MM.1S (cell line): ENCODE measurements around the gene ADCY5.
A peak's percentile ranks its signal among the peaks of the same experiment; 100 is the strongest.

ENCODE experiments used
- DNase-seq: peaks from one replicate; pipeline ENCODE4 v3.0.0-alpha.2; 2015
- H2AFZ ChIP-seq: fragments of 300-600 bp; sonication (generic); 2 replicates; pipeline ENCODE4 v1.6.0; 2016; ENCODE audit warnings: antibody characterized with exemption, low read length
- H3F3A ChIP-seq: fragments of 300-600 bp; sonication (generic); 2 replicates; pipeline ENCODE4 v1.6.1; 2016; ENCODE audit warnings: mild to moderate bottlenecking, antibody characterized with exemption, low read length, moderate library complexity, mixed read lengths; ENCODE audit not compliant: insufficient read depth
- H3K27ac ChIP-seq: fragments of 300-600 bp; sonication (generic); 2 replicates; pipeline ENCODE4 v1.5.1; 2016; ENCODE audit warnings: mild to moderate bottlenecking, low read length
- H3K27me3 ChIP-seq: fragments of 300-600 bp; sonication (generic); replicated peaks from 2 replicates; pipeline ENCODE4 v1.6.0; 2016; ENCODE audit warnings: low read length; ENCODE audit not compliant: insufficient read depth
- H3K36me3 ChIP-seq: fragments of 300-600 bp; sonication (generic); replicated peaks from 2 replicates; pipeline ENCODE4 v1.6.1; 2016; ENCODE audit warnings: mild to moderate bottlenecking, low read length, mixed read lengths; ENCODE audit not compliant: insufficient read depth
- H3K4me1 ChIP-seq: fragments of 300-600 bp; sonication (generic); 2 replicates; pipeline ENCODE4 v1.6.1; 2016; ENCODE audit warnings: low read length, mixed read lengths
- H3K4me2 ChIP-seq: fragments of 300-600 bp; sonication (generic); 2 replicates; pipeline ENCODE4 v1.6.0; 2016; ENCODE audit warnings: low read depth, low read length
- H3K4me3 ChIP-seq: fragments of 300-600 bp; sonication (generic); 2 replicates; pipeline ENCODE4 v1.5.1; 2016; ENCODE audit warnings: low read length, mixed read lengths
- H3K79me2 ChIP-seq: fragments of 300-600 bp; sonication (generic); 2 replicates; pipeline ENCODE4 v1.6.1; 2016; ENCODE audit warnings: mixed run types, low read length, mixed read lengths
- H3K9ac ChIP-seq: fragments of 300-600 bp; sonication (generic); 2 replicates; pipeline ENCODE4 v1.6.1; 2016; ENCODE audit warnings: low read length, mixed read lengths
- H3K9me2 ChIP-seq: fragments of 300-600 bp; sonication (generic); replicated peaks from 2 replicates; pipeline ENCODE4 v1.6.1; 2016; ENCODE audit warnings: mild to moderate bottlenecking, low read length, mixed read lengths; ENCODE audit not compliant: insufficient read depth
- H3K9me3 ChIP-seq: fragments of 300-600 bp; sonication (generic); replicated peaks from 2 replicates; pipeline ENCODE4 v1.6.1; 2016; ENCODE audit warnings: mild to moderate bottlenecking, low read length, mixed read lengths; ENCODE audit not compliant: insufficient read depth
- H4K20me1 ChIP-seq: fragments of 300-600 bp; sonication (generic); 2 replicates; pipeline ENCODE4 v1.6.1; 2016; ENCODE audit warnings: mild to moderate bottlenecking, low read length, moderate library complexity, mixed read lengths; ENCODE audit not compliant: insufficient read depth
- EZH2 ChIP-seq: fragments of 300-600 bp; sonication (generic); optimal IDR thresholded peaks from 2 replicates; pipeline ENCODE3; 2017; ENCODE audit warnings: low read depth, mild to moderate bottlenecking, antibody characterized with exemption, low read length, mixed read lengths
- EZH2phosphoT487 ChIP-seq: fragments of 300-600 bp; sonication (generic); IDR thresholded peaks from 2 replicates; pipeline ENCODE4 v1.6.1; 2018; ENCODE audit warnings: antibody characterized with exemption, low read length
- TF ChIP-seq, protein P1 (sequence below): fragments of 300-600 bp; sonication (generic); IDR thresholded peaks from 2 replicates; pipeline ENCODE4 v1.5.1; 2016; ENCODE audit warnings: antibody characterized with exemption, low read length, mixed read lengths

The ADCY5 gene

DNA sequence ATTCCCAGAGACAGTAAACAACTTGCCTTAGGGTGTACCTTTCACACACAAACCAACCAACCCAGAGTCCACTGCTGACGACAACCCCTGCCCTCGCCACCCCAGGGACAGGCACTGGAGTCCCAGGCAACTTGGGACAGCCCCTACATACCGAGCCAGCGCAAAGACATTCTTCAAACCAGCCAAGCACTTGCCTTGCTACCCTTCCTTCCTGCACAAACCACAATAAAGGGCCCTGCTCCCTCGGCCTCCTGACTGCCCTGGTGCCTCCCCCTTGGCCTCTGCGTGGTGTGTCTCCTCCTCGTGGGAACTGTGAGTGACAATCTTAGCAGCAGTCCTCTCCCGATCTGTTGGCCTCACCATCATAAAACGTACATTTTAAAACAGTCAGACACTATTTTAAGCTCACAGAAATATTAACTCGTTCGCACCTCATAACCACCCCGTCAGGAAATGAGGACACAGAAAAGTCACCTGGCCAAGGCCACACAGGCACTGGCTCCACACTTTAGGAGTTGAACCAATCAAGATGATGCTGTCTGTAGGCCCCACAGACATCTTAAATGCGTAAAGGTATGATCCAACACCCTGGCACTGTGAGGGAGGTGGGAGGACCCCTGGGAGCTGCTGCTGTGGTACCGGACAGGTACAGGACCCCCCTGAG lies 113.8 kb downstream of the ADCY5 start:
- H3K4me2 ChIP-seq: no peak overlapping the region
- H3F3A ChIP-seq: no peaks in the 10 kb centered on the region
- no peaks in the 10 kb centered on the region for H3K79me2 ChIP-seq
- no peaks in the 10 kb centered on the region for H4K20me1 ChIP-seq
- no peak overlapping the region for H3K27ac ChIP-seq
- TF ChIP-seq, protein P1, sequence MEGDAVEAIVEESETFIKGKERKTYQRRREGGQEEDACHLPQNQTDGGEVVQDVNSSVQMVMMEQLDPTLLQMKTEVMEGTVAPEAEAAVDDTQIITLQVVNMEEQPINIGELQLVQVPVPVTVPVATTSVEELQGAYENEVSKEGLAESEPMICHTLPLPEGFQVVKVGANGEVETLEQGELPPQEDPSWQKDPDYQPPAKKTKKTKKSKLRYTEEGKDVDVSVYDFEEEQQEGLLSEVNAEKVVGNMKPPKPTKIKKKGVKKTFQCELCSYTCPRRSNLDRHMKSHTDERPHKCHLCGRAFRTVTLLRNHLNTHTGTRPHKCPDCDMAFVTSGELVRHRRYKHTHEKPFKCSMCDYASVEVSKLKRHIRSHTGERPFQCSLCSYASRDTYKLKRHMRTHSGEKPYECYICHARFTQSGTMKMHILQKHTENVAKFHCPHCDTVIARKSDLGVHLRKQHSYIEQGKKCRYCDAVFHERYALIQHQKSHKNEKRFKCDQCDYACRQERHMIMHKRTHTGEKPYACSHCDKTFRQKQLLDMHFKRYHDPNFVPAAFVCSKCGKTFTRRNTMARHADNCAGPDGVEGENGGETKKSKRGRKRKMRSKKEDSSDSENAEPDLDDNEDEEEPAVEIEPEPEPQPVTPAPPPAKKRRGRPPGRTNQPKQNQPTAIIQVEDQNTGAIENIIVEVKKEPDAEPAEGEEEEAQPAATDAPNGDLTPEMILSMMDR: no peak
- TF ChIP-seq EZH2phosphoT487: no peak
- TF ChIP-seq EZH2: no peak
- H3K36me3 ChIP-seq: no peaks in the 10 kb centered on the region
- DNase-seq: peak; percentile 41
- no peaks in the 10 kb centered on the region for H3K9me2 ChIP-seq
- no peak overlapping the region for H2AFZ ChIP-seq
- no peaks in the 10 kb centered on the region for H3K27me3 ChIP-seq
- no peak overlapping the region for H3K4me3 ChIP-seq
- no peak overlapping the region for H3K9ac ChIP-seq
- H3K9me3 ChIP-seq: no peaks in the 10 kb centered on the region
- no peaks in the 10 kb centered on the region for H3K4me1 ChIP-seq

DNA sequence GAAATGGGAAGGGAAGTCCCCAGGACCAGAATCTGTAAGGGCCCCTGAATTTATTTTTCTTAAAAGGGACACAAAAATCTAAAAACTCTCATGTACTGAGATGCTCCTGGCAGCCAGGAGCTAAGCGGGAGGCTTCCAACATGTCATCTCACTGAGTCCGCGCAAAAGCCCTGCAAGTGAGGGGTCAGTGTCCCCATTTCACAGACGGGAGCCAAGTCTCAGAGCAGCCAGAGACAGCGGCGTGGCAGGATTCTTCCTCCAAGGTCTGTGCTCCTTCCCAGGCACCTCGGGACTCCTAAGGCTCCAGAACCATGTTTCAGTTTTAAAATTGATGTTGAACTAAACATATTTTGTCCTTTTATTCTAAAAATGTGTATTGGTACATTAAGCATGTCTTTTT lies 114.8 kb downstream of the ADCY5 start:
- H3K9ac ChIP-seq: no peak overlapping the region
- H3K4me2 ChIP-seq: no peak overlapping the region
- H2AFZ ChIP-seq: no peak overlapping the region

DNA sequence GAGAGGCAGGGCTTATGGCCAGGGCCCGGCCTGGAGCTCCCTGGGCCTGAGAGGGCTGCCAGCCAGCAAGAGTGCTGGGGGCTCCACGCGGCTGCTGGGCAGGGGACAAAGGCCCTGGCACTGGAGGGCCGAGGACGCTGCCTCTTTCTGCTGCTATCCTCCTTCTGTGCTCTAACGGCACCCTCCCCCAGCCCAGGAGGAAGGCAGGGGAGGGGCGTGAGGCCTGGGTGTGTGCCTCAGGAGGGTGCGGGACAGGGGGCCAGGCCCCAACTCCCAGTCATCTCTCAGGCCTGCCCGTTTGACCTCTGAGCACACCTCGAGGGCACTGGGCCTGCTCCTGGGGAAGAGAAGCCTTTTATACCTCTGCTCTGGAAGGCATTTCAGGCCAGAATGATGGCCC lies 115.5 kb downstream of the ADCY5 start:
- Histone ChIP-seq H3K4me2 (no peak overlapping the region), H3K9ac (no peak overlapping the region), H3F3A (no peaks in the 10 kb centered on the region), H2AFZ (no peak overlapping the region), H3K36me3 (no peaks in the 10 kb centered on the region), H4K20me1 (no peaks in the 10 kb centered on the region), H3K27me3 (no peaks in the 10 kb centered on the region), H3K27ac (no peak overlapping the region), H3K4me1 (no peaks in the 10 kb centered on the region), H3K9me3 (no peaks in the 10 kb centered on the region), H3K9me2 (no peaks in the 10 kb centered on the region), H3K4me3 (no peak overlapping the region), H3K79me2 (no peaks in the 10 kb centered on the region)
- DNase-seq: no peak
- TF ChIP-seq, protein P1: no peak
- TF ChIP-seq EZH2phosphoT487 (no peak), EZH2 (no peak)

More for the DNA sequence above, 114.8 kb downstream of the ADCY5 start:
- H3K4me3 ChIP-seq: no peak overlapping the region
- TF ChIP-seq, protein P1: no peak
- no peak for TF ChIP-seq EZH2
- TF ChIP-seq EZH2phosphoT487: no peak
- no peaks in the 10 kb centered on the region for H3K4me1 ChIP-seq
- H3K27me3 ChIP-seq: no peaks in the 10 kb centered on the region
- H4K20me1 ChIP-seq: no peaks in the 10 kb centered on the region
- H3F3A ChIP-seq: no peaks in the 10 kb centered on the region
- H3K36me3 ChIP-seq: no peaks in the 10 kb centered on the region
- H3K9me3 ChIP-seq: no peaks in the 10 kb centered on the region
- no peaks in the 10 kb centered on the region for H3K79me2 ChIP-seq
- no peaks in the 10 kb centered on the region for H3K9me2 ChIP-seq
- no peak overlapping the region for H3K27ac ChIP-seq
- DNase-seq: no peak
